GM21526 (cell line): ENCODE results near the gene WDR88.
"Not testable (repeated sequence)": the region's sequence is repeated elsewhere in the genome, so short reads cannot be mapped to it uniquely, and the experiment has no call there.

Experiments used
- ATAC-seq: cut with Tn5 transposase; IDR thresholded peaks from one replicate; pipeline ENCODE4 v1.9.1; 2021; ENCODE audit warnings: moderate library complexity; ENCODE audit not compliant: unreplicated experiment, low FRiP score

WDR88 gene

GRCh38 chr19:33208371-33208895, 76.5 kb downstream of the WDR88 start:
- no peak for ATAC-seq

- ATAC-seq, result no peak
These were observed 77.3 kb downstream of the WDR88 start for GRCh38 chr19:33208904-33209849.

- ATAC-seq, result not testable (repeated sequence)
These were observed 77.9 kb downstream of the WDR88 start for GRCh38 chr19:33209850-33210230.

- ATAC-seq, result no peak
These were observed 78.5 kb downstream of the WDR88 start for GRCh38 chr19:33210266-33210940.

GRCh38 chr19:33211794-33212435, 80.0 kb downstream of the WDR88 start:
- no peak for ATAC-seq

GRCh38 chr19:33212436-33213172, 80.7 kb downstream of the WDR88 start:
- ATAC-seq, result no peak

GRCh38 chr19:33214596-33214995, 82.7 kb downstream of the WDR88 start:
- no peak for ATAC-seq

- no peak for ATAC-seq
These were observed 83.7 kb downstream of the WDR88 start for GRCh38 chr19:33215438-33216197.

GRCh38 chr19:33216198-33216830, 84.4 kb downstream of the WDR88 start:
- no peak for ATAC-seq

- ATAC-seq, result no peak
These were observed 86.0 kb downstream of the WDR88 start for GRCh38 chr19:33217881-33218280.

GRCh38 chr19:33219261-33219815, 87.4 kb downstream of the WDR88 start:
- no peak for ATAC-seq

GRCh38 chr19:33220115-33220514, 88.2 kb downstream of the WDR88 start:
- no peak for ATAC-seq

- ATAC-seq, result no peak
These were observed 88.8 kb downstream of the WDR88 start for GRCh38 chr19:33220735-33221134.

- ATAC-seq, result no peak
These were observed 89.7 kb downstream of the WDR88 start for GRCh38 chr19:33221638-33222037.

- not testable (repeated sequence) for ATAC-seq
These were observed 90.3 kb downstream of the WDR88 start for GRCh38 chr19:33222255-33222654.

GRCh38 chr19:33224694-33225457, 93.0 kb downstream of the WDR88 start:
- no peak for ATAC-seq
